GM19324 (cell line): ENCODE data around the gene DHPS.
"Not testable (repeated sequence)": the region's sequence is repeated elsewhere in the genome, so short reads cannot be mapped to it uniquely, and the experiment has no call there.

Experiments
- ATAC-seq: cut with Tn5 transposase; IDR thresholded peaks from one replicate; pipeline ENCODE4 v1.9.1; 2021; ENCODE audit warnings: mild to moderate bottlenecking, moderate library complexity; ENCODE audit not compliant: unreplicated experiment, low FRiP score

Gene DHPS

GRCh38 chr19:12648088-12648487, 33.6 kb downstream of the DHPS start:
- no peak for ATAC-seq

- no peak for ATAC-seq
Observed at GRCh38 chr19:12647490-12648071, 34.1 kb downstream of the DHPS start.

GRCh38 chr19:12647047-12647446, 34.6 kb downstream of the DHPS start:
- no peak for ATAC-seq

GRCh38 chr19:12646551-12646950, 35.1 kb downstream of the DHPS start:
- ATAC-seq = no peak

GRCh38 chr19:12643716-12644115, 38.0 kb downstream of the DHPS start:
- ATAC-seq = not testable (repeated sequence)

GRCh38 chr19:12642506-12642905, 39.2 kb downstream of the DHPS start:
- no peak for ATAC-seq

GRCh38 chr19:12641456-12641855, 40.2 kb downstream of the DHPS start:
- no peak for ATAC-seq

GRCh38 chr19:12639901-12640613, 41.6 kb downstream of the DHPS start:
- ATAC-seq = no peak

GRCh38 chr19:12638611-12639182, 43.0 kb downstream of the DHPS start:
- ATAC-seq = no peak

GRCh38 chr19:12636631-12637030, 45.0 kb downstream of the DHPS start:
- ATAC-seq = no peak

GRCh38 chr19:12629215-12629614, 52.5 kb downstream of the DHPS start:
- ATAC-seq = no peak

GRCh38 chr19:12628040-12629022, 53.3 kb downstream of the DHPS start:
- no peak for ATAC-seq

- no peak for ATAC-seq
Observed at GRCh38 chr19:12626958-12627357, 54.7 kb downstream of the DHPS start.
